ENCODE data around the gene FGD4. TPM values are rescaled to one million over a fixed set of nuclear protein-coding genes. Genes with fewer than 3 reads are reported as not detected.
A peak's percentile ranks its signal among the peaks of the same experiment; 100 is the strongest.
"Not testable (repeated sequence)": the region's sequence is repeated elsewhere in the genome, so short reads cannot be mapped to it uniquely, and the experiment has no call there.

The FGD4 gene
- total RNA-seq, 1 donor: 55.6 TPM

GRCh38 chr12:32516230-32516629 lies 116.9 kb downstream of the FGD4 start:
- DNase-seq (ENCODE audit: low read depth): no peak
- TF ChIP-seq CTCF (IDR thresholded peaks at IDR 0.05; ENCODE audit: insufficient read depth, low read length): no peak
- no peak overlapping the region for H3K4me3 ChIP-seq (ENCODE audit: low read depth, low read length)

GRCh38 chr12:32517966-32518365 lies 118.6 kb downstream of the FGD4 start:
- no peak overlapping the region for H3K4me3 ChIP-seq (ENCODE audit: low read depth, low read length)
- no peak for DNase-seq (ENCODE audit: low read depth)

GRCh38 chr12:32519047-32519446 lies 119.7 kb downstream of the FGD4 start:
- TF ChIP-seq CTCF (IDR thresholded peaks at IDR 0.05; ENCODE audit: insufficient read depth, low read length): no peak
- no peak for DNase-seq (ENCODE audit: low read depth)
- H3K4me3 ChIP-seq (ENCODE audit: low read depth, low read length): no peak overlapping the region

More at GRCh38 chr12:32517966-32518365, 118.6 kb downstream of the FGD4 start:
- no peak for TF ChIP-seq CTCF (IDR thresholded peaks at IDR 0.05; ENCODE audit: insufficient read depth, low read length)

- DNase-seq (ENCODE audit: low read depth): peak; percentile 23
- TF ChIP-seq CTCF (IDR thresholded peaks at IDR 0.05; ENCODE audit: insufficient read depth, low read length): no peak
These were observed 123.2 kb downstream of the FGD4 start for GRCh38 chr12:32522331-32523221.

GRCh38 chr12:32525802-32526201 lies 126.4 kb downstream of the FGD4 start:
- not testable (repeated sequence) for DNase-seq (ENCODE audit: low read depth)

More at GRCh38 chr12:32522331-32523221, 123.2 kb downstream of the FGD4 start:
- no peak overlapping the region for H3K4me3 ChIP-seq (ENCODE audit: low read depth, low read length)

GRCh38 chr12:32526343-32526742 lies 127.0 kb downstream of the FGD4 start:
- not testable (repeated sequence) for DNase-seq (ENCODE audit: low read depth)

More at GRCh38 chr12:32525802-32526201, 126.4 kb downstream of the FGD4 start:
- not testable (repeated sequence) for H3K4me3 ChIP-seq (ENCODE audit: low read depth, low read length)

GRCh38 chr12:32532422-32532821 lies 133.1 kb downstream of the FGD4 start:
- DNase-seq (ENCODE audit: low read depth): no peak
- TF ChIP-seq CTCF (IDR thresholded peaks at IDR 0.05; ENCODE audit: insufficient read depth, low read length): no peak
- H3K4me3 ChIP-seq (ENCODE audit: low read depth, low read length): no peak overlapping the region

More at GRCh38 chr12:32526343-32526742, 127.0 kb downstream of the FGD4 start:
- not testable (repeated sequence) for H3K4me3 ChIP-seq (ENCODE audit: low read depth, low read length)

GRCh38 chr12:32532951-32533350 lies 133.6 kb downstream of the FGD4 start:
- TF ChIP-seq CTCF (IDR thresholded peaks at IDR 0.05; ENCODE audit: insufficient read depth, low read length): no peak
- no peak for DNase-seq (ENCODE audit: low read depth)
- H3K4me3 ChIP-seq (ENCODE audit: low read depth, low read length): no peak overlapping the region

GRCh38 chr12:32533506-32533905 lies 134.1 kb downstream of the FGD4 start:
- peak overlapping the region; percentile 63 for H3K4me3 ChIP-seq (ENCODE audit: low read depth, low read length)

More at GRCh38 chr12:32533506-32533905, 134.1 kb downstream of the FGD4 start:
- not testable (repeated sequence) for DNase-seq (ENCODE audit: low read depth)

Data from fibroblast of the aortic adventitia (primary cell).